HG02938 (cell line): ENCODE data around the gene TUBB3.
A peak's percentile ranks its signal among the peaks of the same experiment; 100 is the strongest.
"Not testable (repeated sequence)": the region's sequence is repeated elsewhere in the genome, so short reads cannot be mapped to it uniquely, and the experiment has no call there.

ENCODE experiments used
- ATAC-seq: cut with Tn5 transposase; IDR thresholded peaks from one replicate; pipeline ENCODE4 v1.9.1; 2021; ENCODE audit warnings: mild to moderate bottlenecking, moderate library complexity; ENCODE audit not compliant: unreplicated experiment

The TUBB3 gene

DNA sequence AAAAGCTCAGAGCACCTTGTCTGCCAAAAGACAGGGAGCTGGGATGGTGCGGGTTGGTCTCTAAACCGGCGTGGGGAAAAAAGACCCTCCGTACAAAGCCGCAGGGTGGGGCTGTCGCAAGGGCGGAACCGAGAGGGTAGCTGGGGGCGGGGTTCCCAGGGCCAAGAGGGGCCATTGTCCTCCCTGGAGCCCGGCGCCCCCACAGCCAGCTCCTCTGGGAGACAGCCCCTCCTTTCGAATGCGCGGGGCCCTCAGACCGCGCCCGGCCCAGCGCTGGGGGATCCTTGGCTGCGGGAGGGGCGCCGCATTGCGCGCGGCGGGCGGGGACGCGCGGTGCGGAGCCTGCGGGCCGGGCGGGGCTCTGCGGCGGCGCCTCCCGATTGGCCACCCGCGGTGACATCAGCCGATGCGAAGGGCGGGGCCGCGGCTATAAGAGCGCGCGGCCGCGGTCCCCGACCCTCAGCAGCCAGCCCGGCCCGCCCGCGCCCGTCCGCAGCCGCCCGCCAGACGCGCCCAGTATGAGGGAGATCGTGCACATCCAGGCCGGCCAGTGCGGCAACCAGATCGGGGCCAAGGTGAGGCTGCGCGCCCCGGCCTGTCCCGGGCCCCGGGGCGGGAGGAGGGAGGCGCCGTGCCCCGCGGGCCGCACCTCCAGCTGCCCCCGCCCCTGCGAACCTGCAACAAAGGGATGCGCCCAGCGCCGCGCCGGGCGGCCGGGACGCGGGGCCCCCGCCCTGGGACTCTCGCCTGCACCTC, at the start of gene TUBB3:
Gene TUBB3, plus strand, starts transcription at position 459 of the 756 bp plus-strand sequence. Its CDS starts 60 bp downstream, at position 519.
- no peak for ATAC-seq

DNA sequence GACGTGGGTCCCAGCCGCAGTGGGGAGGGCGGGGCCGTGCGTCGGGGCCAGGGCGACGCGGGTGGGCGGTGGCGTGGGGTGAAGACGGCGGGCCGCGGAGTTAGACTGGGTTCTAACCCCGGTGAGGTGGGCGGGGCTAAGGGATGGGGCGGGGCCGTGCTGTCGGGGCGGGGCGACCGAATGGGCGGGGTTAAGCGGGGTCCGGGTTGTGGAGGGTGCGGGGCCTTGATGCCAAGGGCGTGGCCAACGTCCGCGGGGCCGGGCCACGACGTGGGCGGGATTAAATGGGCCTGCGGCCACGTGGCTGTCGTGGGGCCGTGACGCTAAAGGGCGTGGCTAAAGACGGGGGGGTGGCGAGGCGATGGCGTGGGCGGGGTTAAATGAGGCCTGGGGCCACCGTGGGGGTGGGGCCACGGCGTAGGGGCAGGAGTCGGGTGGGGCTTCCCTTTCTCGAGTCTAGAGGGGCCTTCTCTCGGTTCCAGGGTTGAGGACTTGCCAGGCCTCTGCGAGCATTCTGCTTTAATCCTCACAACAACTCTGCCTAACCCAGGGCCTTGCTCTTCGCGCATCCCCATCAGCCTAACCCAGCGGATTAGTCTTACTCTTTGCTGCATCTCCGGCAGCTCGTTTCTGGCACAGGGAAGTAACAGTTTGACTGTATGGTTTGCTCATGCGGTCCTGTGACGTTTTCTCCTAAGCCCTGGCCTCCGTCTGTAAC, 49.0 kb upstream of the TUBB3 start:
- peak; percentile 40 for ATAC-seq

GRCh38 chr16:89879123-89879522, 44.0 kb upstream of the TUBB3 start:
- not testable (repeated sequence) for ATAC-seq

DNA sequence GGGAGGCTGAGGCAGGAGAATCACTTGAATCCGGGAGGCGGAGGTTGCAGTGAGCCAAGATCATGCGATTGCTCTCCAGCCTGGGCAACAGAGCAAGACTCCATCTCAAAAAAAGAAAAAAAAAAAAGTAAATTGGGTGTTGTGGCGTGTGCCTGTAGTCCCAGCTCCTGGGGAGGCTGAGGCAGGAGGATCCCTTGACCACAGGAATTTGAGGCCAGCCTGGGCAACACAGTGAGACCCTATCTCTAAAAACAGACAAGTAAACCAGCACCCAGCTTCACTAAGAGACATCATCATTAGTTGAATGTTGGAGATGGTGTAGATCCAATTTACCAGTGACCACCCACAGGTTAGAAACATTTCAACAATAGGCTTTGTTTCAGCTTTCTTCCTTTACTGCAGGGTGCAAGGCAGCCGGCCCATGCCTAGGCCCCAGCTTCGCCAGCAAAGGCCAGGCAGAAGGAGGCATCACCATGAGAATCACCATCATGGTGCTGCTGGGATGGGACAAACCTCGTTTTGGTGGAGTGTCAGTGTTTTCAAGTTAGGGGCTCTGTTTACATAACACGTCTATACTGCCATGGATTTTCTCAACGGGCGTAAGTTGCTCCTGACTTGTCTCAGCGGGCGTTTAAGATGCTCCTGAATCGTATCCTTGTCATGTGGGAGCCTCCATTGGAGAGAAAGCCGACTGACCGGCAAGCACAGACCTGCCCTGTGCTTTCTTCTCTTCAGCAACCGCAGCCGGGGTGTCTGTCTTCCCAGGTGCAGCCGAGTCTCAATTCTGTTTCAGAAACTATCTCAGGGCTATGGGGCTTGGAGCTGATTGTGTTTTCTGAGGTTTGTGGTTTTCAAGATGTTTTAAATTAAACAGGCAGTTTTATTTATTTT, 42.4 kb upstream of the TUBB3 start:
- no peak for ATAC-seq

GRCh38 chr16:89881368-89881730, 41.8 kb upstream of the TUBB3 start:
- no peak for ATAC-seq

DNA sequence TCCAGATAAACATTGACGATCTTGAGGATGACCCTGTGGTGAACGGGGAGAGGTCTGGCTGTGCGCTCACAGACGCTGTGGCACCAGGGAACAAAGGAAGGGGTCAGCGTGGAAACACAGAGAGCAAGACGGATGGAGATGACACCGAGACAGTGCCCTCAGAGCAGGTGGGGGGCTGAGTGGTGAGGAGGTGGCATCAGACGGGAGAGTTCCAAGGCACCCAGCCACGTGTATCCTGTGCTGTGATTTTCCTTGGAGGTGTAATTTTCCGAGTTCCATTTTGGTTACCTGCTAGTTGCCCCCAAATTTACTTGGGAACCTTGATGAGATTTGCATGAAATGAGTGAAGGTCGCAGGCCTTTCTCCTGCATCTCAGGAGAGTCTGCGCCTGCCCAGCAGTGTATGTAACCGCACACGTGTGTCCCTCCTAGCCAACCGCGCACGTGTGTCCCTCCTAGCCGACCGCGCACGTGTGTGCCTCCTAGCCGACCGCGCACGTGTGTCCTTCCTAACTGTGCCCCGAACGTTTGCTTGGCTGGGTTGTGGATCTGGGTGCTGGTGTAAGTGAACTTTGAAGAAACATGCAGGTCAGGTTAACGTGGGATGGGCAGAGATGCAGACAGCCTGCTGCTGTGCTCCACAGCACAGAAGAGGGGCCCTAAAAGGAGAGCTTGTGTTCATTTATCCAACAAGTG, 39.6 kb upstream of the TUBB3 start:
- no peak for ATAC-seq

DNA sequence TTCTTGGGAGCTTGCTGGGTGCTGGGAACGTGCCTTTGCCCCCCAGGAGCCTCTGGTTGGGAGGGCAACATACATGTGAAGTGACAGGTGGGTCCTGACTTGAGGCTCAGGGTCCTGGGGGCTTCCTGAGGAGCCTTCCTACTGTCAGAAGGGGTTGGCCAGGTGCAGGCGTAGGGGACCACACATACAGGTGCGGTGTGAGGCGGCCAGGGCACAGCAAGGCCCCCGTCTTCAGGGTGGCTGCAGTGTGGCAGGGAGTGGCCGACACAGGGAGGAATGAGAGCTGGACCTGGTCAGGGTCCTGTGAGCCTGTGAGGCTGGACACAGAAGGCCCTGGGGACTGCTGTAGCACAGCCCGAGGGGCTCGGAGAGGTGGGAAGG, 39.1 kb upstream of the TUBB3 start:
- ATAC-seq = no peak

- no peak for ATAC-seq
Observed at GRCh38 chr16:89887243-89887642, 35.9 kb upstream of the TUBB3 start.

GRCh38 chr16:89890200-89890599, 32.9 kb upstream of the TUBB3 start:
- no peak for ATAC-seq

DNA sequence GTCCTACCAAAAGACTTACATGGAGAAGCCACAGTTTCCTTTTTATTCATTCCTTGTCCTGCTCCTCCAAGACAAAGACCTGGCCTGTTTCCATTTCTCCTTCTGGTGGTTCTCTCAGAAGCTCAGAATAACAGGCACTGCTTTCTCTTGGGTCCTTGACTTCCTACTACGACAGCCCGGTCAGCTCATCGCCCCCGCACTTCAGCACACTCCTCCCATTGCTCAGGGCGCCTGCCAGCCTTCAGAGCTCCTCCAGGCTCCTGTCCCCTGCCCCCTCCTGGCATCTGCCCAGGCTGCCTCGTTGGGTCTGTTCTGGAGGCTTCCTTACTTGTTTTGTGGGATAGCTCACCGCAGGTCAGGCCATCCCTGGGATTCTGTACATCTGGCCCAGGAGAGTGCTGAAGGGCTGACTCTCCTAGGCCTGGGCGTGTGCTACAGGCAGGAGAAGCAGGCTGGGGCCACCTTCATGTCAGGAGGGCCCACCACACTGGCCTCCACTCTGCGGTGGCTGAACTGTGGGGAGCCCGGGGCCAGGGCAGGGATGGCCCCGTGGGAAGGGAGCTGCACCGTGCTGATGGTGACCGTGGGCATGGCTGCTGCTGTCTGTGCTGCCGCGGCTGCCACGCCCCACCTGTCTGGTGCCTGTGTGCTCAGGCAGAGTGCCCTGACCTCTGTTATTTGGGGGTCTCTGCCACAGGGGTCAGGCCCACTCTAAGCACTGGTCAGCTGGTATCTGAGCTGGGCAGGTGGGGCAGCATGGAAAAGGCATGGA, 32.1 kb upstream of the TUBB3 start:
- ATAC-seq = no peak

- no peak for ATAC-seq
Observed at GRCh38 chr16:89892055-89892630, 31.0 kb upstream of the TUBB3 start.

DNA sequence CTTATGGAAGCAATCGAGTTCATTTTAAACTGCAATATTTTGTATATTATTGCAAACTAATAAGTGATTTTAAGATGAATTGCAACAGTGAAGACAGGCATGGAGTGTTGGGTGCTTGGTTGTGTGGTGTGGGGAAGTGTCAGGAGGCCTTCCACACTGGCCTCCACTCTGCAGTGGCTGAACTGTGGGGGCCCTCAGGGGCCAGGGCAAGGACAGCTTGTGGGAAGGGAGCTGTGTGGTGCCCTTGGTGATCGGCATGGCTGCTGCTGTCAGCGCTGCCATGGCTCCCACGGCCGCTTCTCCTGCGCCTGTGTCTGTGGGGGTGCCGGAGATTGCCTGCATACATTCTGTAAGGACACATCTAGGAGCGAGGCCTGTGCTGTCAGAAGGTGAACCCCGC, 30.5 kb upstream of the TUBB3 start:
- no peak for ATAC-seq

DNA sequence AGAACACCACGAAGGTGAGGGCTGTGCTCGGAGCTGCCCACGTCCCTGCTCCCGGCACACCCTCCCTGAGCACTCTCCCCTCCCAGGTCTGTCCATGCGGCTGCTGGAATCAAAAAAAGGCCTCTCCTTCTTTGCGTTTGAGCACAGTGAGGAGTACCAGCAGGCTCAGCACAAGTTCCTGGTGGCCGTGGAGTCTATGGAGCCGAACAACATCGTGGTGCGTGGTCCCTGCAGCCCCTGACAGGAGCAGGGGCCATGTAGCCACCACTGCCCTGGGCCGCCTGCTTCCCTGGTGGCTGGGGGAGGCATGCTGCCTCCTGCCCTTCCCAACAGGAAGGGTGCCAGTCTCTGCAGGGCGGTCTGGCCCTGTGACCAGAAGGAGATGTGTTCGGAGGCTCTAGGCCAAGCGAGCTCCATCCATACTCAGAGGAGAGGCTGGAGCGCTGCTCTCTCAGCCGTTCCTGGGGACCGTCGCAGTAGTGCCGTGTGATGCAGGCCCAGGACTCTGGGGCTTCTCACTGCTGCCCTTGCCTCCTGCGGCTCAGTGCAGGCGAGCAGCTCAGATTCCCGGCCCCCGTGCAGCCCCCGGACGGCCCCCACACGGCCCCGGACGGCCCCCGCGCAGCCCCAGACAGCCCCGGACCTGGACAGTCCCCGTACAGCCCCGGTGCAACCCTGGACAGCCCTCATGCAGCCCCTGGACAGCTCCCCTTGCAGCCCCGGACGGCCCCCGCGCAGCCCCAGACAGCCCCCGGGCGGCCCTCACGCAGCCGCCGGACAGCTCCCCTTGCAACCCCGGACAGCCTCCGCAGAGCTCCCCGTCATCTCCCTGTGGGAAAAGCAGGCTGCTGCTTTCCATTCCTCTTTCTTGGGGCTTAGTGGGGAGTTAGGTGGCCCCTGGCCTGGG, 29.2 kb upstream of the TUBB3 start:
- ATAC-seq = no peak

GRCh38 chr16:89895482-89896250, 27.5 kb upstream of the TUBB3 start:
- ATAC-seq = no peak

GRCh38 chr16:89897204-89897603, 25.9 kb upstream of the TUBB3 start:
- ATAC-seq = no peak

DNA sequence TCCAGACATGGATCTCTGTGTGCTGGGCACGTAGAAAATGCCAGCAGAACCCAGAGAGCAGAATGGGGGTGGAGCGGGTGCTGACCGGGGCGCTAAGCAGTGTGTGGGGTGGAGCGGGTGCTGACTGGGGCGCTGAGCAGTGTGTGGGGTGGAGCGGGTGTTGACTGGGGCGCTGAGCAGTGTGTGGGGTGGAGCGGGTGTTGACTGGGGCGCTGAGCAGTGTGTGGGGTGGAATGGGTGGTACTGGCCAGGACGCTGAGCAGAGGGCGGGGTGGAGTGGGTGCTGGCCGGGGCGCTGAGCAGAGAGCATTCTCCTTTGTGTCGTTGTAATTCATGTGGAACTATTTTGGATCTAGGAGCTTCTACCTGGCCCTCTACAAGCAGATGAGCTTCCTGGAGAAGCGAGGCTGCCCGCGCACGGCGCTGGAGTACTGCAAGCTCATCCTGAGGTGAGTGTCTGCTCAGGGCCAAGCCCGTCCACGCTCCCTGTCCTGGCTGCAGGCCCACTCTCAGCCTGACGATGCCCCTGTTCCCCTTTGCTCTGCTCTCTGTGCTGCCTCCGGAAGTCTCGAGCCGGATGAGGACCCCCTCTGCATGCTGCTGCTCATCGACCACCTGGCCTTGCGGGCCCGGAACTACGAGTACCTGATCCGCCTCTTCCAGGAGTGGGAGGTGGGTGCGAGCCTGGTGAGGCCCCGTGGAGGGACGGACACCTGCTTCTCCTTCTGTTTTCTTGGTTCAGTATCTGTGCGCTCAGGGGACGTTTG, 24.8 kb upstream of the TUBB3 start:
- no peak for ATAC-seq

- no peak for ATAC-seq
Observed at GRCh38 chr16:89899879-89900481, 23.2 kb upstream of the TUBB3 start.
